Uterus (tissue), 2 donors: ENCODE measurements around the gene ETF1.

ENCODE experiments used
- POLR2A ChIP-seq, 2 donors: fragments of 450-650 bp; IDR thresholded peaks; one replicate each; pipeline ENCODE4 v1.6.1; 2016; ENCODE audit warnings: antibody characterized with exemption in 2 of 2, mild to moderate bottlenecking in 1 of 2, moderate library complexity in 1 of 2
- TF ChIP-seq, protein P1 (sequence below), 4 experiments: fragments of 200-600 bp in 2 of 4; fragments of 450-650 bp in 2 of 4; sonication (generic) in 2 of 4; IDR thresholded peaks; one replicate each; pipeline ENCODE4 v1.5.1; 2016 to 2019; ENCODE audit warnings: antibody characterized with exemption in 4 of 4, mild to moderate bottlenecking in 2 of 4, moderate library complexity in 1 of 4

DNA sequence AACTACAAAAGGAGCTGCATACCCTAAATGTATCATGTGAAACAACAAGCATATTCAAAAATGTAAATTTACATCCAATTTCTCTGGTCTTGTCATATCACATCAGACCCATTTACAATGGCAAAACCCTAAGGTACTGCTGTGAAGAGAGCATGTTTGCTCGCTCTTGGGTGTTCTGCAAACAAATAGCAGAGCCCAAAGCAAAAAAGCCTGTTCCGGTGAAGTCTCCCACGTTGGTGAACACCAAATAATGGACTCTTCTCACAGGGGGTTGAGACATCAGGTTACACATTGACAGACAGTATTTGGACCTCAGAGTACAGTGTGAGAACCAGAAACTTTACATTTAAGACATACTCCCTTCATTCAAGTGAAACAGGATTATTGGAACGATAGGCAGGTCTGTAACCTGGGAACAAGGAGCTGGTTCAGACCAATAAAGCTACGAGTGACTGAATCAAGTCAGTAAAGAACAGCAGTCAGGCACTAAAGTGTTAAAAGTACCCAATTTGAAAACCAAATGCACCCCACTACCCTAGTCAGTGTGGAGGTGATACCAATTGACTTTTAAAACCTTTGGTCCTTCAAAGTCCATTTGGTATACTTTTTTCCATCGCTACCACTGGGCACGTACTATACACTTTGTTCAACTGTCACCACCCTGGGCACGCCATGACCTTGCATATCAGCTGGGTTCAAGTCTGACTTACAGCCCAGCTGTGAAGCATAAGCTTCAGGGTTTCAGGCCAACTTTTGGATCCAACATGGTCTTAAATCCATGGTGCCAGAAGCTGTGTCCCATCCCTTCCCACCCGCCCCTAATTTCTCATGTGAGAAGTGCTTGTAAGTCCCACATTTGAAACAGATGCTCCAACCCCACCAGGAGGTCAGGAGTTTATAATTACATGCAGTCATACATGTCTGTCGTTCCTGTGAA is 36.4 kb downstream of the ETF1 start:
- TF ChIP-seq, protein P1, sequence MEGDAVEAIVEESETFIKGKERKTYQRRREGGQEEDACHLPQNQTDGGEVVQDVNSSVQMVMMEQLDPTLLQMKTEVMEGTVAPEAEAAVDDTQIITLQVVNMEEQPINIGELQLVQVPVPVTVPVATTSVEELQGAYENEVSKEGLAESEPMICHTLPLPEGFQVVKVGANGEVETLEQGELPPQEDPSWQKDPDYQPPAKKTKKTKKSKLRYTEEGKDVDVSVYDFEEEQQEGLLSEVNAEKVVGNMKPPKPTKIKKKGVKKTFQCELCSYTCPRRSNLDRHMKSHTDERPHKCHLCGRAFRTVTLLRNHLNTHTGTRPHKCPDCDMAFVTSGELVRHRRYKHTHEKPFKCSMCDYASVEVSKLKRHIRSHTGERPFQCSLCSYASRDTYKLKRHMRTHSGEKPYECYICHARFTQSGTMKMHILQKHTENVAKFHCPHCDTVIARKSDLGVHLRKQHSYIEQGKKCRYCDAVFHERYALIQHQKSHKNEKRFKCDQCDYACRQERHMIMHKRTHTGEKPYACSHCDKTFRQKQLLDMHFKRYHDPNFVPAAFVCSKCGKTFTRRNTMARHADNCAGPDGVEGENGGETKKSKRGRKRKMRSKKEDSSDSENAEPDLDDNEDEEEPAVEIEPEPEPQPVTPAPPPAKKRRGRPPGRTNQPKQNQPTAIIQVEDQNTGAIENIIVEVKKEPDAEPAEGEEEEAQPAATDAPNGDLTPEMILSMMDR (IDR thresholded peaks at IDR 0.05), result no peak
- no peak for TF ChIP-seq POLR2A (IDR thresholded peaks at IDR 0.05)
